22Rv1 (cell line): ENCODE measurements around the gene TNXB.

Experiments used
- H3K27ac ChIP-seq: fragments of 450-650 bp; 2 replicates; pipeline ENCODE4 v1.5.1; 2017
- CTCF ChIP-seq: fragments of 450-650 bp; IDR thresholded peaks from 2 replicates; pipeline ENCODE4 v1.5.1; 2017; ENCODE audit warnings: mild to moderate bottlenecking
- ZFX ChIP-seq: fragments of 450-650 bp; IDR thresholded peaks from 2 replicates; pipeline ENCODE4 v1.6.1; 2017; ENCODE audit warnings: antibody characterized with exemption, borderline replicate concordance

The TNXB gene

GRCh38 chr6:32081168-32081990 lies 27.8 kb downstream of the TNXB start:
- no peak overlapping the region for H3K27ac ChIP-seq
- TF ChIP-seq CTCF (no peak), ZFX (no peak)

GRCh38 chr6:32079566-32080290 lies 29.4 kb downstream of the TNXB start:
- TF ChIP-seq ZFX (no peak), CTCF (no peak)
- no peak overlapping the region for H3K27ac ChIP-seq

GRCh38 chr6:32076321-32076809 lies 32.8 kb downstream of the TNXB start:
- no peak overlapping the region for H3K27ac ChIP-seq
- TF ChIP-seq CTCF (no peak), ZFX (no peak)

GRCh38 chr6:32075781-32076180 lies 33.4 kb downstream of the TNXB start:
- H3K27ac ChIP-seq = no peak overlapping the region
- no peak for TF ChIP-seq CTCF

- no peak for TF ChIP-seq CTCF
- TF ChIP-seq ZFX = no peak
- no peak overlapping the region for H3K27ac ChIP-seq
These were observed 34.1 kb downstream of the TNXB start for GRCh38 chr6:32074996-32075532.

GRCh38 chr6:32073613-32074012 lies 35.5 kb downstream of the TNXB start:
- TF ChIP-seq CTCF = no peak
- no peak for TF ChIP-seq ZFX
- no peak overlapping the region for H3K27ac ChIP-seq

- no peak for TF ChIP-seq ZFX
- no peak for TF ChIP-seq CTCF
- no peak overlapping the region for H3K27ac ChIP-seq
These were observed 36.0 kb downstream of the TNXB start for GRCh38 chr6:32073101-32073500.
